Measurements from ENCODE around the gene OSBPL5. TPM values are rescaled to one million over a fixed set of nuclear protein-coding genes. Genes with fewer than 3 reads are reported as not detected.
A peak's percentile ranks its signal among the peaks of the same experiment; 100 is the strongest.

OSBPL5 gene
- total RNA-seq, 1 experiment from 2014 or later = 28.4 TPM

DNA sequence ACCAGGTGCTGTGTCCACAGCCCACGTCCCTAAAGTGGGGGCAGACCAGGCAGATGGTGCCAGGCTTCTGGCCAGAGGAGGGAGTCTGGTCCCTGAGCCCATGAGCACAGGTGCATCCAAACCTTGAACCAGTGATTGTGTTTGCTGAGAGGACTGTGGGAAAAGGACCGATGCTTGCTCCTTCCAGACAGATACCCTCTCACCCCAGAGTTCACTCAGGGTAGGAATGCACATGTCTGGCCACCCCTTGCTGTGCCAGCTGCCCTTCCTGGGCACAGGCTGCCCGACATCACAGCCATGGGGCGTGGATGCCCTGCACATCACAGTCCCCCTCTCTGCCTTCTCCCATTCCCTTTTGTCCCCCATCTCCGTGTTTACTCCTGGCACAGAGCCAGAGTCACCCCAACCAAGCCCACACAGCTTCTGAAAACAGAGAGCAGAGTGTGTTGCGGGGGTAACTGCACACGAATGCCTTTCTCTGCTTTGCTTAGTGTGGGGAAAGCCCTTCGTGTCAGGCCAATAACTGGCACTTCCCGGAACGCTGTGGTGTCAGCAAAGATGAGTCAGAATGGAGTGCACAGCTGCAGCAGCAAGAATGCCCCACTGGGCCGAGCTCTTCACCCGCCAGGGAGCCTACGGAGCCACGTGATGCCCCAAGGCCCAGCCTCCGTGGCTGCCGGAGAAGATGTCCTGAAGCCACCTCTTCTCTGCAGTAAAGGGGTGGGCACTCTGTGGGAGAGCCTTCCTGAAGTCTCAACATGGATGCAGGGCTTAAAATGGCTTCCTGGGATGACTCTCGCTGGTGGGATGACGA, 115.5 kb downstream of the OSBPL5 start:
- no peak for TF ChIP-seq EZH2 (IDR thresholded peaks at IDR 0.05; ENCODE audit: borderline replicate concordance, low read depth, low read length, poor library complexity, severe bottlenecking)
- TF ChIP-seq, protein P1, sequence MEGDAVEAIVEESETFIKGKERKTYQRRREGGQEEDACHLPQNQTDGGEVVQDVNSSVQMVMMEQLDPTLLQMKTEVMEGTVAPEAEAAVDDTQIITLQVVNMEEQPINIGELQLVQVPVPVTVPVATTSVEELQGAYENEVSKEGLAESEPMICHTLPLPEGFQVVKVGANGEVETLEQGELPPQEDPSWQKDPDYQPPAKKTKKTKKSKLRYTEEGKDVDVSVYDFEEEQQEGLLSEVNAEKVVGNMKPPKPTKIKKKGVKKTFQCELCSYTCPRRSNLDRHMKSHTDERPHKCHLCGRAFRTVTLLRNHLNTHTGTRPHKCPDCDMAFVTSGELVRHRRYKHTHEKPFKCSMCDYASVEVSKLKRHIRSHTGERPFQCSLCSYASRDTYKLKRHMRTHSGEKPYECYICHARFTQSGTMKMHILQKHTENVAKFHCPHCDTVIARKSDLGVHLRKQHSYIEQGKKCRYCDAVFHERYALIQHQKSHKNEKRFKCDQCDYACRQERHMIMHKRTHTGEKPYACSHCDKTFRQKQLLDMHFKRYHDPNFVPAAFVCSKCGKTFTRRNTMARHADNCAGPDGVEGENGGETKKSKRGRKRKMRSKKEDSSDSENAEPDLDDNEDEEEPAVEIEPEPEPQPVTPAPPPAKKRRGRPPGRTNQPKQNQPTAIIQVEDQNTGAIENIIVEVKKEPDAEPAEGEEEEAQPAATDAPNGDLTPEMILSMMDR (conservative IDR thresholded peaks at IDR 0.05; ENCODE audit: low read depth, low read length) = peak; percentile 37; the same call in 1 of the 2 replicates
- peaks cover 38% of the 10 kb centered on the region for H3K4me1 ChIP-seq (ENCODE audit: insufficient read depth, low read length, poor library complexity, severe bottlenecking)
- peak; percentile 94 for DNase-seq (ENCODE audit: low spot score)
- no TSS peak for BruUV-seq (replicated peaks)
- H3K36me3 ChIP-seq (ENCODE audit: insufficient read depth, low read length, poor library complexity, severe bottlenecking) = peaks cover 15% of the 10 kb centered on the region
- ChIA-PET CTCF (interaction anchor here (0.5 to 1.5 kb wide), 3 partner anchors 28 to 47 kb away, joined by 4 to 7 read pairs (median 4); no protein-coding TSS in a partner anchor), POLR2A (ENCODE audit: low non-redundant PET) (interaction anchor here (0.6 kb wide), 1 partner anchor 61 kb away, joined by 3 read pairs; no protein-coding TSS in a partner anchor)
- H3K9me3 ChIP-seq (ENCODE audit: low read depth, low read length, poor library complexity, severe bottlenecking) = no peaks in the 10 kb centered on the region
- no peaks in the 10 kb centered on the region for H3K27me3 ChIP-seq (replicated peaks; ENCODE audit: insufficient read depth, low read depth, low read length, poor library complexity)
- intact Hi-C loops (cut with micrococcal nuclease; ENCODE audit: unreplicated experiment) = no loop called here
- H3K27ac ChIP-seq (ENCODE audit: low read depth, low read length, poor library complexity, severe bottlenecking) = peak overlapping the region; percentile 75
- H3K4me3 ChIP-seq (ENCODE audit: low read depth, low read length, poor library complexity, severe bottlenecking) = no peak overlapping the region

- H3K36me3 ChIP-seq (ENCODE audit: insufficient read depth, low read length, poor library complexity, severe bottlenecking) = peaks cover 12% of the 10 kb centered on the region
- H3K9me3 ChIP-seq (ENCODE audit: low read depth, low read length, poor library complexity, severe bottlenecking) = no peaks in the 10 kb centered on the region
- H3K4me3 ChIP-seq (ENCODE audit: low read depth, low read length, poor library complexity, severe bottlenecking) = no peak overlapping the region
- peaks cover 36% of the 10 kb centered on the region for H3K4me1 ChIP-seq (ENCODE audit: insufficient read depth, low read length, poor library complexity, severe bottlenecking)
- no peaks in the 10 kb centered on the region for H3K27me3 ChIP-seq (replicated peaks; ENCODE audit: insufficient read depth, low read depth, low read length, poor library complexity)
- intact Hi-C loops (cut with micrococcal nuclease; ENCODE audit: unreplicated experiment) = no loop called here
- no TSS peak for BruUV-seq (replicated peaks)
- no peak for TF ChIP-seq EZH2 (IDR thresholded peaks at IDR 0.05; ENCODE audit: borderline replicate concordance, low read depth, low read length, poor library complexity, severe bottlenecking)
- TF ChIP-seq, protein P1 (conservative IDR thresholded peaks at IDR 0.05; ENCODE audit: low read depth, low read length) = no peak
- POLR2A ChIA-PET (ENCODE audit: low non-redundant PET) = interaction anchor here (0.6 kb wide), 1 partner anchor 332 kb away, joined by 3 read pairs; no protein-coding TSS in a partner anchor
- CTCF ChIA-PET = interaction anchor here (1.2 kb wide), 2 partner anchors 10 to 26 kb away, joined by 5 to 13 read pairs; no protein-coding TSS in a partner anchor
- no peak overlapping the region for H3K27ac ChIP-seq (ENCODE audit: low read depth, low read length, poor library complexity, severe bottlenecking)
- no peak for DNase-seq (ENCODE audit: low spot score)
Observed at GRCh38 chr11:3047637-3048036, 117.5 kb downstream of the OSBPL5 start.

GRCh38 chr11:3046641-3047040, 118.5 kb downstream of the OSBPL5 start:
- POLR2A ChIA-PET (ENCODE audit: low non-redundant PET) = no interaction called here
- Histone ChIP-seq H3K4me1 (ENCODE audit: insufficient read depth, low read length, poor library complexity, severe bottlenecking) (peaks cover 26% of the 10 kb centered on the region), H3K4me3 (ENCODE audit: low read depth, low read length, poor library complexity, severe bottlenecking) (no peak overlapping the region), H3K27ac (ENCODE audit: low read depth, low read length, poor library complexity, severe bottlenecking) (no peak overlapping the region), H3K27me3 (replicated peaks; ENCODE audit: insufficient read depth, low read depth, low read length, poor library complexity) (no peaks in the 10 kb centered on the region), H3K9me3 (ENCODE audit: low read depth, low read length, poor library complexity, severe bottlenecking) (no peaks in the 10 kb centered on the region), H3K36me3 (ENCODE audit: insufficient read depth, low read length, poor library complexity, severe bottlenecking) (peaks cover 17% of the 10 kb centered on the region)
- CTCF ChIA-PET = interaction anchor here (1.2 kb wide), 1 partner anchor 9 kb away, joined by 13 read pairs; no protein-coding TSS in a partner anchor
- TF ChIP-seq EZH2 (IDR thresholded peaks at IDR 0.05; ENCODE audit: borderline replicate concordance, low read depth, low read length, poor library complexity, severe bottlenecking) = no peak
- TF ChIP-seq, protein P1 (conservative IDR thresholded peaks at IDR 0.05; ENCODE audit: low read depth, low read length) = no peak
- no peak for DNase-seq (ENCODE audit: low spot score)
- intact Hi-C loops (cut with micrococcal nuclease; ENCODE audit: unreplicated experiment) = no loop called here
- BruUV-seq (replicated peaks) = no TSS peak
